D721Med (cell line): ENCODE data around the gene MDH1B.

Experiments
- DNase-seq: peaks from one replicate; pipeline ENCODE4 v3.0.0; 2011; ENCODE audit warnings: low spot score; ENCODE audit not compliant: insufficient read length
- FAIRE-seq: peaks from 2 replicates; lab custom pipeline; 2011; peaks lifted over from hg19 to GRCh38; lab: Jason Lieb, UNC
- TF ChIP-seq, protein P1 (sequence below): IDR thresholded peaks from 2 replicates; pipeline ENCODE4 v1.5.1; 2012; ENCODE audit warnings: mild to moderate bottlenecking, control low read depth; ENCODE audit not compliant: insufficient read depth; ENCODE audit errors: missing control alignments

MDH1B gene

GRCh38 chr2:206713746-206714145 lies 51.4 kb downstream of the MDH1B start:
- TF ChIP-seq, protein P1, sequence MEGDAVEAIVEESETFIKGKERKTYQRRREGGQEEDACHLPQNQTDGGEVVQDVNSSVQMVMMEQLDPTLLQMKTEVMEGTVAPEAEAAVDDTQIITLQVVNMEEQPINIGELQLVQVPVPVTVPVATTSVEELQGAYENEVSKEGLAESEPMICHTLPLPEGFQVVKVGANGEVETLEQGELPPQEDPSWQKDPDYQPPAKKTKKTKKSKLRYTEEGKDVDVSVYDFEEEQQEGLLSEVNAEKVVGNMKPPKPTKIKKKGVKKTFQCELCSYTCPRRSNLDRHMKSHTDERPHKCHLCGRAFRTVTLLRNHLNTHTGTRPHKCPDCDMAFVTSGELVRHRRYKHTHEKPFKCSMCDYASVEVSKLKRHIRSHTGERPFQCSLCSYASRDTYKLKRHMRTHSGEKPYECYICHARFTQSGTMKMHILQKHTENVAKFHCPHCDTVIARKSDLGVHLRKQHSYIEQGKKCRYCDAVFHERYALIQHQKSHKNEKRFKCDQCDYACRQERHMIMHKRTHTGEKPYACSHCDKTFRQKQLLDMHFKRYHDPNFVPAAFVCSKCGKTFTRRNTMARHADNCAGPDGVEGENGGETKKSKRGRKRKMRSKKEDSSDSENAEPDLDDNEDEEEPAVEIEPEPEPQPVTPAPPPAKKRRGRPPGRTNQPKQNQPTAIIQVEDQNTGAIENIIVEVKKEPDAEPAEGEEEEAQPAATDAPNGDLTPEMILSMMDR, result no peak
- DNase-seq, result no peak
- FAIRE-seq, result no peak

- DNase-seq, result no peak
- TF ChIP-seq, protein P1, result no peak
- no peak for FAIRE-seq
These were observed 56.8 kb downstream of the MDH1B start for GRCh38 chr2:206708286-206708685.

DNA sequence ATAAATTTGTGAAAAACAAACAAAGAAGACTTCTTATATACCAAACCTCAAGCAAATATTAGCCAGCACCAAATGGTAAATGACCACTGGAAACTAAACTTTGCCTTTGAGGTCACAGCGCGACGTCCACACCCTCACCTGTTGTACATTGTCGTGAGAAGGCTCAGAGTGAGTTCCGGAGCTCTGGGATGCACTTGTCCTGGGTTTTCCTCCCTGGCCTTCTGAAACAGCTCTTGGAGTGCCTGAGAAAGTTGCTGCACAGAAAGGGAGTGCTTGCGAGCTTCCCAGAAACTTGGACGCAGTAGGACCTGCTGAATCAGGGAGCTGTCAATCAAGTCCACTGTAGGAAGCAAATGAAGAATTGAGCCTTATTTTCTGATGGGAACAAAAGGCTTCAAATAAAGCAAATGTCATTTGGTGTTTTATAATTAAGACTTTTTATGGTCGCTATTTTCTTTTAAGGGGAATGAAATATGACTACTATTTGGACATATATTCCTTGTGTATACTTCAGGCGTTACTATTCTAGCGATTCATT lies 57.9 kb downstream of the MDH1B start:
- TF ChIP-seq, protein P1, result no peak
- FAIRE-seq, result no peak
- DNase-seq, result no peak

DNA sequence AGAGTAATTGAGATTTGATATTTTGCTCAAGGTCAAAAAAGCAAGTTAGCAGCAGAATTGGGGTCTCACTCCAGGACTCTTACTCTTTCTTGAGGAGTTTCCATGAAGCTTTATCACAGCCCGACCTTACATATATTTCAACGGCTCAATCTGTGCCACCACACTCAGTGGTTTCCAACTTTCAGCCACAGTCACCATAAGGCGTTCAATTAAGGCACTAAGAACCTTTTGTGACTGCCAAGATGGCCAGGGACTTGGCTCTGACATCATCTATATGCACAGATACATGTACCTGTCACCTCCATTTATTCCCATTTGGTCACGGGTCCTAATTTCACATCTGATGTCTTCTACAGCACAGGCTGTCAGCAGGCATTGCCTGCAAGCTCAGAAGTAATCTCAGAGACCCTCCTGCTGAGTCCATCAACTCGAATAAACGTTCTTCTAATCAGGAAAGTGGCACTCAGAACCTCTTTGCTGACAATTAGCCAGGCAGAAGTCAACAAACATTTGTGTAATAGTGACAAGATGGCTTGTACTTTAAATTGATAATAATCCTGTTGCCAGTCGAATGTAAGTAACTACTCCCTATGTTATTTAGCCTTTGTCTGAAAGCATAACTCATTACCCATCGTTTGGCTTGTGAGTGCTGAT lies 63.0 kb downstream of the MDH1B start:
- TF ChIP-seq, protein P1, result no peak
- no peak for FAIRE-seq
- no peak for DNase-seq

DNA sequence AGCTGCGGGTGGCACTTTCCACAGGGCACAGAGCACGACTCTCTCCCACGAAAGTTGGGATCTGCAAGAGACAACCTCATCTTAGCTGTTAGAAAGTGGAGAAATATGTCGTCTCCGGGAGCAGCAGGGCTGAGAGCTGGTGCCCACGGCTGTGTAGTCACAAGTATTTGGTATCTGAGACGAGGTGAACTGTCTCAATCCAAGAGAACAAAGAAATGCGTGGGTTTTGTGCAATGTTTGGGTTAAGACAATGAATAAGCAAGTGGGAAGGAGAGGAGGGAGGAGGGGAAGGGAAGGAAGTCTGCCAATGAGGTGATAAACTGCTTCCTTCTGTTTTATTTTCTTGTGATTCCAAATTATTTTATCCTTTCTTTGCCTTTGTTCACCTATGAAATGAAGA lies 65.0 kb downstream of the MDH1B start:
- TF ChIP-seq, protein P1, result no peak
- FAIRE-seq (no peak), DNase-seq (no peak)

GRCh38 chr2:206698811-206699210 lies 66.3 kb downstream of the MDH1B start:
- no peak for DNase-seq
- TF ChIP-seq, protein P1, result no peak
- FAIRE-seq, result no peak

GRCh38 chr2:206696910-206697309 lies 68.2 kb downstream of the MDH1B start:
- no peak for FAIRE-seq
- TF ChIP-seq, protein P1, result no peak
- no peak for DNase-seq
